ENCODE measurements around the gene TGIF2. TPM values are rescaled to one million over a fixed set of nuclear protein-coding genes. Genes with fewer than 3 reads are reported as not detected.

The TGIF2 gene
- total RNA-seq, 6 donors from 2014 or later = 9.4 to 20.1 (median 11.9) TPM

- Histone ChIP-seq H3K27me3 (no peaks in the 10 kb centered on the region), H3K4me3 (peak overlapping the region; percentile 59 to 76 (median 64)), H3K27ac (peak overlapping the region; percentile 76 to 92 (median 86)), H3K36me3 (peaks cover 0 to 29% (median 10%) of the 10 kb centered on the region in 4 donors), H3K4me1 (peaks cover 27 to 46% (median 37%) of the 10 kb centered on the region in 4 donors), H3K9me3 (no peaks in the 10 kb centered on the region)
- 70 to 73% methylated on average over 7 to 9 of the region's 10 CpGs for WGBS, 2 donors
- TF ChIP-seq POLR2A (IDR thresholded peaks at IDR 0.05) (no peak), EP300 (IDR thresholded peaks at IDR 0.05) (no peak), POLR2AphosphoS5 (IDR thresholded peaks at IDR 0.05) (no peak)
- TF ChIP-seq, protein P1, sequence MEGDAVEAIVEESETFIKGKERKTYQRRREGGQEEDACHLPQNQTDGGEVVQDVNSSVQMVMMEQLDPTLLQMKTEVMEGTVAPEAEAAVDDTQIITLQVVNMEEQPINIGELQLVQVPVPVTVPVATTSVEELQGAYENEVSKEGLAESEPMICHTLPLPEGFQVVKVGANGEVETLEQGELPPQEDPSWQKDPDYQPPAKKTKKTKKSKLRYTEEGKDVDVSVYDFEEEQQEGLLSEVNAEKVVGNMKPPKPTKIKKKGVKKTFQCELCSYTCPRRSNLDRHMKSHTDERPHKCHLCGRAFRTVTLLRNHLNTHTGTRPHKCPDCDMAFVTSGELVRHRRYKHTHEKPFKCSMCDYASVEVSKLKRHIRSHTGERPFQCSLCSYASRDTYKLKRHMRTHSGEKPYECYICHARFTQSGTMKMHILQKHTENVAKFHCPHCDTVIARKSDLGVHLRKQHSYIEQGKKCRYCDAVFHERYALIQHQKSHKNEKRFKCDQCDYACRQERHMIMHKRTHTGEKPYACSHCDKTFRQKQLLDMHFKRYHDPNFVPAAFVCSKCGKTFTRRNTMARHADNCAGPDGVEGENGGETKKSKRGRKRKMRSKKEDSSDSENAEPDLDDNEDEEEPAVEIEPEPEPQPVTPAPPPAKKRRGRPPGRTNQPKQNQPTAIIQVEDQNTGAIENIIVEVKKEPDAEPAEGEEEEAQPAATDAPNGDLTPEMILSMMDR (IDR thresholded peaks at IDR 0.05) = no peak
- DNase-seq (no peak), ATAC-seq (ENCODE audit: low FRiP score in 2 of 2) (no peak)
These were observed 30.7 kb upstream of the TGIF2 start for GRCh38 chr20:36542516-36543183.

DNA sequence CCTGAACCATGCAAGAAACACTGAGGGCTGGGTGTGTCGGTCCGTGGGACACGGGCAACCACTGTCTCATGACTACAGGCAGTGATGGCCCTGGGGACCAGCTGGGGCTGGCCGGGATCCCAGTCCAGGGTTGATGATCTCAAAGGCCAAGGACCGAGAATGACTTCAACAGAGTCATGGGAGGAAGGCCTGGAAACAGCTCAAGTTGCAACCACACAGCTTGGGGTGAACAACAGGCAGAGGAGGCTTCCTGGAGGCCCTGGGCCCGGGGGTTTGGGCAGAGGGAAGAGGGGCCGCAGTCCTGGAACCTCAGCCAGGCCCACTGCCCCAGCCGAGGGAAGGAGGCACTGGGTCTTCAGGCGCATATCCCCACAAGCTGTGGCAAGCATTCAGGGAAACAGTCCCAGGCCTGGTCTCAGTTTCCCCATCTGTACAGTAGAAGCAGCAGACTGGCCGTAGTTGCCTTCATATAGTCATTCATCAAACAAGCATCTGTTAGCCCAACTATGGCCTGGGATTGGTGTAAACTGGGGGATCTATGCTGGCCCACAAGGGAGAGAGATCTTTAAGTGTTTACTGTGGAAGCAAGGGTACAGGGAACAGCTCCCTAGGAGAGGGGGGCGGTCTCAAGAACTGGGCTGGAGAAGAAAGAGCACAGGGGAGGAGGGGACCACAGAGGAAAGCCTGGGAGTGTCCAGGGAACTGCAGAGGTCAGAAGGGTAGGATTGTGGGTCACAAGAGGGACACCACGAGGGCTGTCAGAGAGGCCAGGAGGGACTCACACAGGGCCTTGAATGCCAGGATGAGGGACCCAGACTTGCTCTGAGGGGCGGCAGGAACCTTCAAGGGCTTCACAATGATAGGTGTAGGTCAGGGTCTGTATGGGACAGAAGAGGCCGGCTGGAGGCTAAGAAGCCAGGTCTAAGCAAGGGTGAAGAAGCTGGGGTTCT lies 29.9 kb upstream of the TGIF2 start:
- DNase-seq = peak; percentile 33 to 84
- ATAC-seq (ENCODE audit: low FRiP score in 2 of 2) = peak in 1 of 2 donors; percentile 55
- 72 to 76% methylated on average over 10 to 14 of the region's 14 CpGs for WGBS, 2 donors

DNA sequence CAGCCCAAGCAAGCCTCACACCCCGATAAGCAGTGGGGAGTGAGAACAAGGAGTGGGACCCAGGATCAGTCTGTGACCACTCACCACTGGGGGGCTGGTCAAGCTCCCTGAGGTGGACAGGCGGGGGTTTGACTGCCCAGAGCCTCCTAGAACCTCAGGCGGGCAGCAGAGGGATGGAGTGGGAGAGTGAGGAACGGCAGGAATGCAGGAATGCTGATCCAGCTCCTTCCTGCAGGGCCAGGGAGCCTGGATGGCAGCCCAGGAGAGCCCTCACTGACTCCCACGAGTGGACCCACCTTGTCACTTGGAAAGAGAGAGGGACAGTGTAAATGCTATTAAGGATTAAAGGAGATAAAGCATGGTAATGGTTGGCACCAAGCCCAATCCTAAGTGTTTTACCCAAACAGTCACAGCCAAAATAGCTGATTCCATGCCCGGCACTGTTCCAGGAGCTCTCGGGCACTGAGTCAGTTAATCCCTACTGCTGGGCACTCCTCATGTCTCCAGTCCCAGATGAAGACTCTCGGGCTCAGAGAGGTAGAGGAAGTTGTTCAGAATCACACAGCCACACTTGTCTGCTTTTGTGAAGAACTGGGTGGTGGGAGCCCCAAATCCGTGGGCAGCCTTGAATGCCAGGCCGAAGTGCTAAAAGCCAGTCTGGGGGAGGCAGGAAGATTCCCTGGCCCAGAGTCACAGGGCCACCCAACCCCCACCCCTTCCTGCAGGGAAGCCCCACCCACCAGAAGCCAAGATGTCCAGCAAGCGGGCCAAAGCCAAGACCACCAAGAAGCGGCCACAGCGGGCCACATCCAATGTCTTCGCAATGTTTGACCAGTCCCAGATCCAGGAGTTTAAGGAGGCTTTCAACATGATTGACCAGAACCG lies 29.0 kb upstream of the TGIF2 start:
- ATAC-seq (ENCODE audit: low FRiP score in 2 of 2) (no peak), DNase-seq (peak in 1 of 2 donors; percentile 32)
- H3K27me3 ChIP-seq = no peaks in the 10 kb centered on the region
- 63 to 70% methylated on average over 11 to 13 of the region's 15 CpGs for WGBS, 2 donors
- peaks cover 27 to 46% (median 37%) of the 10 kb centered on the region in 4 donors for H3K4me1 ChIP-seq
- peak overlapping the region; percentile 76 to 92 (median 86) for H3K27ac ChIP-seq
- peaks cover 0 to 46% (median 18%) of the 10 kb centered on the region in 4 donors for H3K36me3 ChIP-seq
- no peaks in the 10 kb centered on the region for H3K9me3 ChIP-seq
- TF ChIP-seq, protein P1 (IDR thresholded peaks at IDR 0.05) = no peak
- no peak for TF ChIP-seq POLR2AphosphoS5 (IDR thresholded peaks at IDR 0.05)
- no peak for TF ChIP-seq EP300 (IDR thresholded peaks at IDR 0.05)
- TF ChIP-seq POLR2A (IDR thresholded peaks at IDR 0.05) = no peak
- H3K4me3 ChIP-seq = peak overlapping the region in 1 of 4 donors; percentile 63

More for the DNA sequence above, 29.9 kb upstream of the TGIF2 start:
- peaks cover 27 to 46% (median 37%) of the 10 kb centered on the region in 4 donors for H3K4me1 ChIP-seq
- H3K27ac ChIP-seq = peak overlapping the region; percentile 76 to 92 (median 86)
- TF ChIP-seq, protein P1 (IDR thresholded peaks at IDR 0.05) = no peak
- TF ChIP-seq POLR2AphosphoS5 (IDR thresholded peaks at IDR 0.05) = peak; percentile 13 to 27
- TF ChIP-seq POLR2A (IDR thresholded peaks at IDR 0.05) = no peak
- TF ChIP-seq EP300 (IDR thresholded peaks at IDR 0.05) = no peak
- peaks cover 0 to 37% (median 14%) of the 10 kb centered on the region in 4 donors for H3K36me3 ChIP-seq
- H3K4me3 ChIP-seq = peak overlapping the region in 3 of 4 donors; percentile 59 to 66 (median 63)
- no peaks in the 10 kb centered on the region for H3K9me3 ChIP-seq
- H3K27me3 ChIP-seq = no peaks in the 10 kb centered on the region

DNA sequence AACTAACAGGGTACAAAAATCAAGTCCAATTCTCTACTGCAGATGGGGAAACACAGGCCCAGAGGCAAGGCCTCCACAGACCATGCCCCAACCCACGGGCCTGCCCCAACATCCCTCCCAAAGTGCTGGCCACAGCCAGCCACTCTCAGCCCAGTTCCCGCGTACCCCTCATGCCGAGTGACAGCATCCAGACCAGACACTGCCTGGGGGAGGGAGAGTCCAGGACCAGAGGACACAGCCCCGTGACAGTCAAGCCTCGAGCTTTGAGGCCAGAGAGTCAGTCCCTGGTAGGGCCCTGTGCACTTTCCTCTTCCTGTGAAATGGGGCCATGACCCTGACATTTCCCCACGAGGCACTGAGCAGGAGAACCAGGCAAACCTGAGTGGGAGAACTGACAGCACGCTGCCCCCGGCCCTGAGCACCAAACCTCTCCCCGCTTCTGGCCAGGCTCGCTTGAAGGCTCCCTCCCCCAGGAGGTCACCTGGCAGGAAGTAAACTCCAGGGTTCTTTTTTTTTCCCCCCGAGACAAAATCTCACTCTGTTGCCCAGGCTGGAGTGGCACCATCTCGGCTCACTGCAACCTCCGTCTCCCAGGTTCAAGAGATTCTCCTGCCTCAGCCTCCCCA lies 27.2 kb upstream of the TGIF2 start:
- Histone ChIP-seq H3K9me3 (no peaks in the 10 kb centered on the region), H3K27me3 (no peaks in the 10 kb centered on the region), H3K27ac (no peak overlapping the region), H3K36me3 (peaks cover 0 to 46% (median 19%) of the 10 kb centered on the region in 4 donors), H3K4me3 (no peak overlapping the region), H3K4me1 (peaks cover 27 to 39% (median 33%) of the 10 kb centered on the region in 4 donors)
- no peak for TF ChIP-seq POLR2A (IDR thresholded peaks at IDR 0.05)
- no peak for TF ChIP-seq POLR2AphosphoS5 (IDR thresholded peaks at IDR 0.05)
- no peak for TF ChIP-seq EP300 (IDR thresholded peaks at IDR 0.05)
- TF ChIP-seq, protein P1 (IDR thresholded peaks at IDR 0.05) = no peak
- DNase-seq (no peak), ATAC-seq (ENCODE audit: low FRiP score in 2 of 2) (no peak)
- 67 to 87% methylated on average over 9 to 12 of the region's 14 CpGs for WGBS, 2 donors

Measured in upper lobe of left lung (tissue), 6 donors.